Neural crest cell (in vitro differentiated cells): ENCODE results near the gene ATXN3L. TPM values are rescaled to one million over a fixed set of nuclear protein-coding genes. Genes with fewer than 3 reads are reported as not detected.

Experiments used
- DNase-seq: peaks from one replicate; pipeline ENCODE4 v3.0.0; 2021; ENCODE audit warnings: low read depth, mixed read lengths, low spot score
- H3K27ac Mint-ChIP-seq: one replicate; pipeline ENCODE4 v1.8.0; 2021; ENCODE audit warnings: mild to moderate bottlenecking, mixed read lengths; ENCODE audit not compliant: unreplicated experiment
- H3K27me3 Mint-ChIP-seq: 2 replicates; pipeline ENCODE4 v1.8.0; 2021; ENCODE audit warnings: low read depth, mild to moderate bottlenecking, mixed read lengths
- H3K36me3 Mint-ChIP-seq: 2 replicates; pipeline ENCODE4 v1.8.0; 2021; ENCODE audit warnings: low read depth, mild to moderate bottlenecking, mixed read lengths
- H3K4me1 Mint-ChIP-seq: 2 replicates; pipeline ENCODE4 v1.8.0; 2021; ENCODE audit warnings: mixed read lengths
- H3K4me3 Mint-ChIP-seq: one replicate; pipeline ENCODE4 v1.8.0; 2021; ENCODE audit warnings: mild to moderate bottlenecking, mixed read lengths
- H3K9me3 Mint-ChIP-seq: 2 replicates; pipeline ENCODE4 v1.8.0; 2021; ENCODE audit warnings: mixed read lengths
- CTCF ChIP-seq: fragments of 200-600 bp; sonication (generic); conservative IDR thresholded peaks from 2 replicates; pipeline ENCODE4 v1.5.0; 2021; ENCODE audit warnings: antibody characterized with exemption, mild to moderate bottlenecking
- total RNA-seq: library from RNA; stranded (reverse); gene quantifications from 2 replicates; pipeline ENCODE4 v1.2.1, GENCODE V29; 2021

Gene ATXN3L
- total RNA-seq, 1 donor from 2014 or later = not detected

DNA sequence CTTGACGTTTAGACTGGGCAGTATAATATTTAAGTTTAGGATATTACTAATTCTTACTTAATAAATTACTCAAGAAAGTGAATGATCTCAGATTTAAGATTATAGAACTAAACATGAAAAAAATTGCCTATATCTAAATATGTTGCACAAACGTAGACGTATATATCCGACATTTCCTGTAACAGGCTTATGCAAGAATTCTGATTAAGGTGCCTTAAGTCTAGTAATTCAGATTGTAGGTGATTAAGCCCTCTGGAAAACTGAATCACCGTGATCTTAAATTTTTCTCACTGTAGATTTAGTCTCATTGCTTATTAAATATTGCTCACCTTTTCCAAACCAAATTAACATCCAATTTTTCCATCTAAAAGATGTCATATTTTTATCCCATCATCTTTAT is 24.0 kb downstream of the ATXN3L start:
- no peak for DNase-seq
- Mint-ChIP-seq H3K4me3 (no peak overlapping the region), H3K9me3 (peaks cover 2% of the 10 kb centered on the region), H3K27me3 (no peaks in the 10 kb centered on the region), H3K27ac (no peak overlapping the region), H3K4me1 (peaks cover 9% of the 10 kb centered on the region), H3K36me3 (no peaks in the 10 kb centered on the region)
- TF ChIP-seq CTCF = no peak

GRCh38 chrX:13293700-13294099 is 26.2 kb downstream of the ATXN3L start:
- Mint-ChIP-seq H3K27ac (no peak overlapping the region), H3K4me1 (peaks cover 9% of the 10 kb centered on the region), H3K9me3 (peaks cover 9% of the 10 kb centered on the region), H3K36me3 (no peaks in the 10 kb centered on the region), H3K4me3 (no peak overlapping the region), H3K27me3 (no peaks in the 10 kb centered on the region)
- TF ChIP-seq CTCF = no peak
- DNase-seq = no peak

DNA sequence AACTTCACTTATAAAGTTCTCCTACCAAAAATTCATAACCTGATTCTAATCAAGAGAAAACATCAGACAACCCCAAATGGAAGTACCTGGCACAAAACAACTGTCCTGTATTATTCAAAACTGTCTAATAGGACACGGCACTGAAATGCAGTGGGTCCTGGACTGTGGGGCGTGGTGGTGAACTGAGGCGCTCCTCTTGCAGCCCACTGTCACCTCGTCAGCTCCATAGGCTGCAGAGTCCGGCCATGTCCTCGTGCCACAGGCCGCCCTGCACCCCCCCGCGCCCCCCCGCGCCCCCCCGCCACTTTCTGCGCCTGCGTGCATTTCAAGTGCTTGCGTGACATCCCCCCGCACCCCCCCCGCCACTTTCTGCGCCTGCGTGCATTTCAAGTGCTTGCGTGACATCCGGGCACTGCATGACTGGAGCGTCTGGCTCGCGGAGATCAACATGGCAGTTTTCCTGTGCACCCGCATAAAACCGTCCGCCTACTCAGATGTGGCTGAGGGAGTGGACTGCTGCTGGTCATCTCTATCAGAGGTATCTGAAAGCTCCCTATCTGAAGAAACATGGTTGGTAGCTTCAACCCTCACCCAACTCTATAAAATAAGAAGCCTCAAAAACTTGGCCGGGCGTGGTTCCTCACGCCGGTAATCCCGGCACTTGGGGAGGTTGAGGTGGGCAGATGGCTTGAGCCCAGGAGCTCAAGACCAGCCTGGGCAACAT is 28.8 kb downstream of the ATXN3L start:
- peaks cover 7% of the 10 kb centered on the region for H3K9me3 Mint-ChIP-seq
- no peak for TF ChIP-seq CTCF
- H3K27ac Mint-ChIP-seq = no peak overlapping the region
- DNase-seq = no peak
- no peaks in the 10 kb centered on the region for H3K27me3 Mint-ChIP-seq
- H3K4me3 Mint-ChIP-seq = no peak overlapping the region
- H3K36me3 Mint-ChIP-seq = no peaks in the 10 kb centered on the region
- H3K4me1 Mint-ChIP-seq = peaks cover 9% of the 10 kb centered on the region

DNA sequence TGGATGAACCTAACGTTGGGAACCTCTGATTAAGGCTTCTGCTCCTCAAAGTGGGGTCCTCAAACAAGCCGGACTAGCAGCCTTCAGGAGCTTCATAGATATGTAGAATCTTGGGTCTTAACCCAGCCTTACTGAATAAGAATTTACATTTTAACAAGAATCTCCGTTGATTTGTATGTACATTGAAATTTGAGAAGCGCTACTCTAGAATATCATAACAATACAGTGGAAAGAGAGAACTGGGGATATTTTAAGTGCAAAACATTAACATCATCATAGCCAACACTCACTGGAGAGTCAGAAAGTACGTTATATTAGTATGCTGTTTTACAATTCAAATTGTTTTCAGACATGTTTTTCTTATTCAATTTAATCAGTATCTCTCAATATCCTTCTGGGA is 31.2 kb downstream of the ATXN3L start:
- Mint-ChIP-seq H3K4me1 (peaks cover 11% of the 10 kb centered on the region), H3K36me3 (peaks cover 11% of the 10 kb centered on the region), H3K27me3 (no peaks in the 10 kb centered on the region), H3K27ac (no peak overlapping the region), H3K4me3 (no peak overlapping the region), H3K9me3 (peaks cover 14% of the 10 kb centered on the region)
- no peak for TF ChIP-seq CTCF
- DNase-seq = no peak

GRCh38 chrX:13287816-13288215 is 32.0 kb downstream of the ATXN3L start:
- H3K9me3 Mint-ChIP-seq = peaks cover 16% of the 10 kb centered on the region
- no peak overlapping the region for H3K4me3 Mint-ChIP-seq
- no peak for TF ChIP-seq CTCF
- DNase-seq = no peak
- peaks cover 12% of the 10 kb centered on the region for H3K4me1 Mint-ChIP-seq
- H3K27me3 Mint-ChIP-seq = no peaks in the 10 kb centered on the region
- no peak overlapping the region for H3K27ac Mint-ChIP-seq
- peaks cover 11% of the 10 kb centered on the region for H3K36me3 Mint-ChIP-seq
